IMR-90 (cell line): ENCODE data around the gene ACBD5. TPM values are rescaled to one million over a fixed set of nuclear protein-coding genes. Genes with fewer than 3 reads are reported as not detected.

Source experiments
- ATAC-seq: fragments of 200-7000 bp; cut with Tn5 transposase; 2 replicates; pipeline ENCODE4 v1.9.1; 2020; ENCODE audit warnings: low read depth, mild to moderate bottlenecking, moderate library complexity
- BruUV-seq: library from RNA; stranded (reverse); fragments of 400-500 nt; replicated peaks from 2 replicates; lab custom pipeline; 2021; lab: Mats Ljungman, UMichigan
- CTCF ChIA-PET: fragments of 300-600 bp; formaldehyde crosslinking; extraction: SDS; loops from one replicate; lab custom pipeline; 2021; ENCODE audit warnings: antibody characterized with exemption; lab: Yijun Ruan, JAX
- POLR2A ChIA-PET: fragments of 300-600 bp; sonication (Branson Sonifier 250); formaldehyde crosslinking; loops from one replicate; lab custom pipeline; 2022; ENCODE audit warnings: antibody characterized with exemption; ENCODE audit not compliant: unreplicated experiment; lab: Charles Lee
- DNase-seq: peaks from one replicate; pipeline ENCODE4 v3.0.0; 2013
- H2AFZ ChIP-seq: replicated peaks from 2 replicates; pipeline ENCODE3; 2013; ENCODE audit warnings: low read length, mild to moderate bottlenecking; ENCODE audit not compliant: poor library complexity
- H2AK5ac ChIP-seq: 2 replicates; pipeline ENCODE4 v1.6.1; 2013; ENCODE audit warnings: low read depth, low read length, inconsistent platforms
- H2AK9ac ChIP-seq: replicated peaks from 2 replicates; pipeline ENCODE3; 2013; ENCODE audit warnings: mild to moderate bottlenecking, low read depth, low read length, moderate library complexity; ENCODE audit not compliant: poor library complexity
- H2BK120ac ChIP-seq: 2 replicates; pipeline ENCODE4 v1.6.1; 2013; ENCODE audit warnings: low read depth, low read length, inconsistent platforms
- H2BK15ac ChIP-seq: 3 replicates; pipeline ENCODE4 v1.6.1; 2013; ENCODE audit warnings: low read depth, low read length, inconsistent platforms
- H2BK20ac ChIP-seq: 2 replicates; pipeline ENCODE4 v1.6.1; 2013; ENCODE audit warnings: low read depth, mild to moderate bottlenecking, inconsistent platforms, low read length, moderate library complexity
- H2BK5ac ChIP-seq: 2 replicates; pipeline ENCODE4 v1.6.1; 2013; ENCODE audit warnings: mild to moderate bottlenecking, low read depth, low read length, inconsistent platforms; ENCODE audit not compliant: poor library complexity, severe bottlenecking
- H3K14ac ChIP-seq: replicated peaks from 2 replicates; pipeline ENCODE4 v1.6.1; 2013; ENCODE audit warnings: low read depth, low read length, inconsistent platforms
- H3K18ac ChIP-seq: 2 replicates; pipeline ENCODE4 v1.6.1; 2013; ENCODE audit warnings: low read depth, low read length, control low read depth
- H3K23ac ChIP-seq: 2 replicates; pipeline ENCODE4 v1.6.1; 2013; ENCODE audit warnings: low read depth, low read length, inconsistent platforms
- H3K27ac ChIP-seq: 2 replicates; pipeline ENCODE4 v1.5.1; 2013; ENCODE audit warnings: mild to moderate bottlenecking, control low read depth, low read length; ENCODE audit not compliant: insufficient read depth
- H3K27me3 ChIP-seq: 2 replicates; pipeline ENCODE4 v1.6.1; 2013; ENCODE audit warnings: low read length; ENCODE audit not compliant: control insufficient read depth, insufficient read depth
- H3K36me3 ChIP-seq: 2 replicates; pipeline ENCODE4 v1.6.1; 2013; ENCODE audit warnings: low read length, mixed read lengths; ENCODE audit not compliant: control insufficient read depth, insufficient read depth
- H3K4ac ChIP-seq: 2 replicates; pipeline ENCODE4 v1.6.1; 2013; ENCODE audit warnings: low read depth, low read length, inconsistent platforms
- H3K4me1 ChIP-seq: 2 replicates; pipeline ENCODE4 v1.6.1; 2013; ENCODE audit warnings: low read length, mixed read lengths; ENCODE audit not compliant: control insufficient read depth, insufficient read depth
- H3K4me2 ChIP-seq: 2 replicates; pipeline ENCODE4 v1.6.1; 2013; ENCODE audit warnings: low read depth, mild to moderate bottlenecking, control low read depth, low read length, moderate library complexity
- H3K4me3 ChIP-seq: 2 replicates; pipeline ENCODE4 v1.5.1; 2013; ENCODE audit warnings: low read depth, mild to moderate bottlenecking, control low read depth, low read length, moderate library complexity; ENCODE audit not compliant: insufficient read depth
- H3K56ac ChIP-seq: 2 replicates; pipeline ENCODE4 v1.6.1; 2013; ENCODE audit warnings: low read length, inconsistent platforms; ENCODE audit not compliant: insufficient read depth; ENCODE audit errors: extremely low read depth
- H3K79me1 ChIP-seq, 2 experiments: 2 replicates each; pipeline ENCODE4 v1.6.1; 2013; ENCODE audit warnings: low read length in 2 of 2, inconsistent platforms in 1 of 2, low read depth in 1 of 2
- H3K9ac ChIP-seq: 2 replicates; pipeline ENCODE4 v1.6.1; 2013; ENCODE audit warnings: low read depth, low read length, control low read depth
- H3K9me1 ChIP-seq: 2 replicates; pipeline ENCODE4 v1.6.1; 2013; ENCODE audit warnings: low read length, inconsistent platforms; ENCODE audit not compliant: insufficient read depth
- H3K9me3 ChIP-seq: 2 replicates; pipeline ENCODE4 v1.6.1; 2013; ENCODE audit warnings: low read length; ENCODE audit not compliant: control insufficient read depth, insufficient read depth
- H4K20me1 ChIP-seq: 2 replicates; pipeline ENCODE4 v1.6.1; 2013; ENCODE audit warnings: low read length, inconsistent platforms; ENCODE audit not compliant: insufficient read depth
- H4K5ac ChIP-seq: 2 replicates; pipeline ENCODE4 v1.6.1; 2013; ENCODE audit warnings: mild to moderate bottlenecking, low read depth, low read length, control low read depth
- H4K8ac ChIP-seq, 2 experiments: 2 replicates each; pipeline ENCODE4 v1.6.1; 2013; ENCODE audit warnings: low read depth in 2 of 2, low read length in 2 of 2, control low read depth in 1 of 2, inconsistent platforms in 1 of 2
- H4K91ac ChIP-seq: 2 replicates; pipeline ENCODE4 v1.6.1; 2013; ENCODE audit warnings: low read depth, low read length, inconsistent platforms; ENCODE audit not compliant: insufficient read depth
- CEBPB ChIP-seq: IDR thresholded peaks from 2 replicates; pipeline ENCODE4 v1.6.1; 2012; ENCODE audit warnings: low read depth, low read length, improper control_type of control experiment
- MAFK ChIP-seq: IDR thresholded peaks from 2 replicates; pipeline ENCODE4 v1.6.1; 2012; ENCODE audit warnings: low read depth, low read length, improper control_type of control experiment
- NFE2L2 ChIP-seq: fragments of 150-350 bp; IDR thresholded peaks from 2 replicates; pipeline ENCODE4 v1.6.1; 2016; ENCODE audit warnings: low read depth, mild to moderate bottlenecking, low read length
- POLR2A ChIP-seq: IDR thresholded peaks from 2 replicates; pipeline ENCODE4 v1.6.1; 2012; ENCODE audit warnings: mild to moderate bottlenecking, low read depth, low read length
- SMC3 ChIP-seq: fragments of 150-350 bp; IDR thresholded peaks from 2 replicates; pipeline ENCODE4 v1.6.1; 2016; ENCODE audit warnings: low read depth, mild to moderate bottlenecking, antibody characterized with exemption, low read length, moderate library complexity
- USF2 ChIP-seq: fragments of 150-350 bp; IDR thresholded peaks from 2 replicates; pipeline ENCODE4 v1.6.1; 2017; ENCODE audit warnings: mild to moderate bottlenecking, antibody characterized with exemption, low read length, low read depth
- WGBS, 2 experiments: methylation state at CpG; one replicate each; pipeline versions ENCODE4 v1.1.5 to v1.1.7; 2013; ENCODE audit warnings: missing lambda C conversion rate in 2 of 2; ENCODE audit not compliant: insufficient read length in 1 of 2; ENCODE audit errors: extremely low coverage in 2 of 2; 5-methylcytosine and 5-hydroxymethylcytosine counted together
- dilution Hi-C: fragments of 300-500 bp; cut with HindIII; formaldehyde crosslinking; loops from one replicate; pipeline ENCODE4 v1.14.3; 2018; ENCODE audit warnings: low sequenced_read_pairs; ENCODE audit not compliant: unreplicated experiment
- in situ Hi-C: fragments of 300-500 bp; cut with MboI; formaldehyde crosslinking; loops from 3 replicates; pipeline ENCODE4 v1.14.3; 2019; ENCODE audit warnings: low sequenced_read_pairs, inconsistent platforms, mixed read lengths
- intact Hi-C: fragments of 100-400 bp; cut with micrococcal nuclease; formaldehyde crosslinking; loops from 2 replicates; pipeline ENCODE4 v1.10.0; 2022
- polyA plus RNA-seq, 3 experiments: library from polyadenylated mRNA; depleted of rRNA; stranded (reverse); fragments of >200 nt; gene quantifications; 2 replicates each; pipeline ENCODE4 v1.2.3, GENCODE V29; 2012; ENCODE audit warnings: low replicate concordance in 1 of 3
- total RNA-seq: library from RNA; depleted of rRNA; stranded (reverse); fragments of >200 nt; gene quantifications from 2 replicates; pipeline ENCODE4 v1.2.3, GENCODE V29; 2012

Gene ACBD5
- total and polyA plus RNA-seq, 2 of the 4 experiments (the other 2 are of a cell fraction), result 7.7 to 11.7 TPM

- DNase-seq, result no peak
- Histone ChIP-seq H3K18ac (no peak overlapping the region), H3K27me3 (no peaks in the 10 kb centered on the region), H2BK5ac (no peak overlapping the region), H4K5ac (no peak overlapping the region), H3K9me1 (no peaks in the 10 kb centered on the region), H4K91ac (no peak overlapping the region), H3K14ac (no peak overlapping the region), H4K20me1 (no peaks in the 10 kb centered on the region), H3K4me3 (no peak overlapping the region), H3K27ac (no peak overlapping the region), H3K4ac (no peak overlapping the region), H3K23ac (no peak overlapping the region), H2BK15ac (no peak overlapping the region), H3K36me3 (peaks cover 7% of the 10 kb centered on the region), H2BK120ac (no peak overlapping the region), H2AFZ (no peak overlapping the region), H3K9me3 (no peaks in the 10 kb centered on the region), H3K9ac (no peak overlapping the region), H2BK20ac (no peak overlapping the region), H3K4me2 (no peak overlapping the region), H2AK9ac (no peak overlapping the region), H4K8ac (no peak overlapping the region), H3K56ac (no peak overlapping the region), H3K4me1 (no peaks in the 10 kb centered on the region), H3K79me1 (no peaks in the 10 kb centered on the region), H2AK5ac (no peak overlapping the region)
- ChIA-PET CTCF (interaction anchor here (0.7 kb wide), 1 partner anchor 591 kb away, joined by 3 read pairs; no protein-coding TSS in a partner anchor), POLR2A (no interaction called here)
- no TSS peak for BruUV-seq
- no CpG with 5 or more reads among the region's 1 CpG for WGBS, 2 experiments
- ATAC-seq, result no peak
- intact Hi-C loops, result no loop called here
- TF ChIP-seq SMC3 (no peak), MAFK (no peak), POLR2A (no peak), CEBPB (no peak), NFE2L2 (no peak), USF2 (no peak)
- in situ Hi-C loops, result no loop called here
- dilution Hi-C loops, result no loop called here
Measured at GRCh38 chr10:27230022-27230421, 10.6 kb downstream of the ACBD5 start.
